Activated gamma-delta T cell treated with anti-CD3 and anti-CD28 coated beads, Interleukin-2, amount 50 U/mL, for 16 hours (primary cell): ENCODE results near the gene SPHK1.
A peak's percentile ranks its signal among the peaks of the same experiment; 100 is the strongest.

Experiments used
- DNase-seq: peaks from one replicate; pipeline ENCODE4 v3.0.0-alpha.2; 2020; ENCODE audit warnings: low read depth

The SPHK1 gene

DNA sequence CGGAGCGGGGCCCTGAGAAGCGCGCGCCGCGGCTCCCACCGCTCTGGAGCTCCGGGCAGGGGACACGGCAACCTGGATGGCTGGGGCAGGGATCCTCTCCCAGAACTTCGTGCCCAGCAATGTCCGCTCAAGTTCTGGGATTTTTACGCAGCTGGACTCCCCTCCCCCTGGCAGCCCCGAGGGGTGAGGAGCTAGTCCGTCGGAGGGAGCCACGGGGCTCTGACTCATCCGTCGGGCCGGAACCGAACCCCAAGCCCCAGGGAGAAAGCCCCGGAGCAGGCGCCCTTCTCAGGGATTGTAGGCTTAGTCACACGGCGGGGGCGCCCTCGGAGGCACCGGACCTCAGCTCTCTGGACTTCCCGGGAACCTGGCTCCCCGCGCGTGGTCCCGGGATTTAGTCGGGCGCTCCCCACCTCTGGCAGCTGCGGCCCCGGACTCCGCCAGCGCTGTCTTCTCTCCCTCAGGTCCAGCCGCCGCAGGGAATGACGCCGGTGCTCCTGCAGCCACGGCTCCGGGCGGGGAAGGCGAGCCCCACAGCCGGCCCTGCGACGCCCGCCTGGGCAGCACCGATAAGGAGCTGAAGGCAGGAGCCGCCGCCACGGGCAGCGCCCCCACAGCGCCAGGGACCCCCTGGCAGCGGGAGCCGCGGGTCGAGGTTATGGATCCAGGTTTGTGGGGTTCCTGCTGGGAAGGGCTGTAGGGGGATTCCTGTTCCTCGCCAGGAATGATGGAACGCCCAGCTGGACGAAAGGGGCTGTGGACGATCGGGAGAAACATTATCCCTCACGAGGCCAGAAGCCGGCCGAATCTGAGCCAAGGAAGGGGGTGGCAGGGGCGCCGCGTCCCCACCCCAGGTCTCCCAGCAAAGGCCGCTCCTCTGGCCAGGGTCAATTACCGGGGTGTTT lies 830 bp downstream of the SPHK1 start:
- peak; percentile 20 for DNase-seq

DNA sequence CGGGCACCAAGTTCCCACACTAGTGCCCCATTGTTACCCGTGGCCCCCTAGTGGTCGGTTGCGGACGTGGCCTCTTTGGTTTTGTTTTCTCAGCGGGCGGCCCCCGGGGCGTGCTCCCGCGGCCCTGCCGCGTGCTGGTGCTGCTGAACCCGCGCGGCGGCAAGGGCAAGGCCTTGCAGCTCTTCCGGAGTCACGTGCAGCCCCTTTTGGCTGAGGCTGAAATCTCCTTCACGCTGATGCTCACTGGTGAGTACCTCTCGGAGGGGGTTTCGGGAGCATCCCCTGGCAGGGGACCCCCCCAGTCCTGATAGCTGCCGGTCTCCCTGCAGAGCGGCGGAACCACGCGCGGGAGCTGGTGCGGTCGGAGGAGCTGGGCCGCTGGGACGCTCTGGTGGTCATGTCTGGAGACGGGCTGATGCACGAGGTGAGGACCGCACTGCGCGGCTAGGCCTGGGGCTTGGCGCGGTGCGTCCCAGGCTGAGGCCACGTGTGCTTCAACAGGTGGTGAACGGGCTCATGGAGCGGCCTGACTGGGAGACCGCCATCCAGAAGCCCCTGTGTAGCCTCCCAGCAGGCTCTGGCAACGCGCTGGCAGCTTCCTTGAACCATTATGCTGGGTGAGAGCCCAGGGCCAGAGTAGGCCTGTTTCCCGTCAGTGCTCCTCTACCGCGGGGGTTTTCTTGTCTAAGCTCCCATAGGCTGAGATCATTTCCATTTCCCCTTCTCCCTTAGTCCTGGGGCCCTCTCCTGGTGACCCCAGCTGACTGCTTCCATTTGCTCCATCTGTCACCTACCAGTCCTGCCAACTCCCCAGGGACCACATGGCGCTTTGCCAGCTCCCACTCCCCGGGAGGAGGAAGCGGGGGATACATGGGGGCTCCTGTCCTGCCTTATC lies 1.7 kb downstream of the SPHK1 start:
- DNase-seq = peak; percentile 80

DNA sequence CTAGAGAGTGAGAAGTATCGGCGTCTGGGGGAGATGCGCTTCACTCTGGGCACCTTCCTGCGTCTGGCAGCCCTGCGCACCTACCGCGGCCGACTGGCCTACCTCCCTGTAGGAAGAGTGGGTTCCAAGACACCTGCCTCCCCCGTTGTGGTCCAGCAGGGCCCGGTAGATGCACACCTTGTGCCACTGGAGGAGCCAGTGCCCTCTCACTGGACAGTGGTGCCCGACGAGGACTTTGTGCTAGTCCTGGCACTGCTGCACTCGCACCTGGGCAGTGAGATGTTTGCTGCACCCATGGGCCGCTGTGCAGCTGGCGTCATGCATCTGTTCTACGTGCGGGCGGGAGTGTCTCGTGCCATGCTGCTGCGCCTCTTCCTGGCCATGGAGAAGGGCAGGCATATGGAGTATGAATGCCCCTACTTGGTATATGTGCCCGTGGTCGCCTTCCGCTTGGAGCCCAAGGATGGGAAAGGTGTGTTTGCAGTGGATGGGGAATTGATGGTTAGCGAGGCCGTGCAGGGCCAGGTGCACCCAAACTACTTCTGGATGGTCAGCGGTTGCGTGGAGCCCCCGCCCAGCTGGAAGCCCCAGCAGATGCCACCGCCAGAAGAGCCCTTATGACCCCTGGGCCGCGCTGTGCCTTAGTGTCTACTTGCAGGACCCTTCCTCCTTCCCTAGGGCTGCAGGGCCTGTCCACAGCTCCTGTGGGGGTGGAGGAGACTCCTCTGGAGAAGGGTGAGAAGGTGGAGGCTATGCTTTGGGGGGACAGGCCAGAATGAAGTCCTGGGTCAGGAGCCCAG lies 2.8 kb downstream of the SPHK1 start:
- DNase-seq = no peak

- DNase-seq = no peak
Observed at GRCh38 chr17:76388966-76389888, 4.8 kb downstream of the SPHK1 start.

GRCh38 chr17:76390003-76390421 lies 5.6 kb downstream of the SPHK1 start:
- no peak for DNase-seq

- no peak for DNase-seq
Observed at GRCh38 chr17:76391200-76391715, 6.8 kb downstream of the SPHK1 start.

DNA sequence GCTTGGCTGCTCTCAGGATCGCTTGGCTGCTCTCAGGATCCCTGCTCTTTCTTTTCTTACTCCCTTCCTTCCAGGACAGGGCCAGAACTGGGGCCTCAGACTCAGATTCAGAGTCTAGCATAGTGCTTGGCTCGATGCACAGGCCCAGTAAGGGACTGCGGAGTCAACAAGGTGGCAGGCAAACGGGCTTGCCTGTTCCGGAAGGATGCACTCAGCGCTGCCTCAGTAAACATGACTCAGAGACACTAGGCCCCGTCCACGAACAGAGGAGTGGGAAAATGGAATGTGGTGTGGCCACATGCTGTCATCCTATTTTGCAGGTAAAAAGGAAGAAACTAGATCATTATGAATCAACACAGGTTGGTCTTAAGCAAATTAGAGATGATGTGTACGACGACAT lies 9.8 kb downstream of the SPHK1 start:
- DNase-seq = no peak

DNA sequence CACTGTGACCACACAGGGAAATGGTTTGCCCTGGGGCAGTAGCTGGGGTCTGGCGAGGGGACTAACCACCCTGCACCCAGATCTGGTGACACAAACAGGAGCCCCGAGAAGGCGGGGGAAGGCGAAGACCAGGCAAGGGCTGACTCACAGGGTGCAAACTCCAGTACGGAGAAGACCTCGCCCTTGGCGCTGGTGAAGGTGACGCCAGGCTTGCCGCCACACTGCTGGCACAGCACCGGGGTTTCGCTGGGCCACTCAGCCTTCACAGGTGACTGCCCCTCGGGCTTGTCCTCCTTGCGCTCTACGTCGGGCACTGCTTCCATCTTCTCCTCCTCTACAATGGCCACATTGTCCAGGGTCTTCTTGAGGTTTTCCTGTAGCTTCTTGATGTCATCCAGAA lies 11.6 kb downstream of the SPHK1 start:
- no peak for DNase-seq

- no peak for DNase-seq
Observed at GRCh38 chr17:76397184-76397583, 12.8 kb downstream of the SPHK1 start.

GRCh38 chr17:76397687-76398522 lies 13.5 kb downstream of the SPHK1 start:
- peak; percentile 81 for DNase-seq

DNA sequence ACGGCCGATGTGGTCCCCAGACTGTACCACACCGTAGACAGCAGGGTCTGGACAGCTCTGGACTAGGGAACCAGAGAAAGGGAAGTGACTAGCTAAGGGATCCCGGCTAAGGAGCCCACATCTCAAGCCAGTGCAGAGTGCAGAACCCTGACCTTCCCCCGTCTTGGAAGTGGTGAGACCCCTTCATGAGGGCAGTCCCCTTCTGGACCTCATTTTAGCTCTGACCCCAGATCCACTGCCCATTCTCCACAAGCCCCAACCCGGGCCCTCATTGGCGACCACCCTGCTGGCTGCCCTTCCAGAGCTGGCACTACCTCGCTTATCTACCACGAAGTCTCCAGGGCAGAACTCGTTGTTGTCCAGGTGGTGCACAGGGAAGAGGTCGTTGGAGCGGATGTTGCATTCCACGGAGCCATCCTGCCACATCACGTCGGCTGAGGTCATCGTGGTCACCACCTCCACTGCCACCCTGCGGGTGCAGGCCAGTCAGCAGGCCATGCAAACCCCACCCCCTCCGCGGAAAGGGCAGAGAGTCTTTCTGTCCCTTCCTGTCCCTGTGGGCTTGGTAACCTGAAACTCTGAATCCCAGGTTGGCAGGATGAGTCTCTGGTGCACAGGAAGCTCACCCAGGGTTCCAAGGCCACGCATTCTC lies 14.2 kb downstream of the SPHK1 start:
- no peak for DNase-seq

DNA sequence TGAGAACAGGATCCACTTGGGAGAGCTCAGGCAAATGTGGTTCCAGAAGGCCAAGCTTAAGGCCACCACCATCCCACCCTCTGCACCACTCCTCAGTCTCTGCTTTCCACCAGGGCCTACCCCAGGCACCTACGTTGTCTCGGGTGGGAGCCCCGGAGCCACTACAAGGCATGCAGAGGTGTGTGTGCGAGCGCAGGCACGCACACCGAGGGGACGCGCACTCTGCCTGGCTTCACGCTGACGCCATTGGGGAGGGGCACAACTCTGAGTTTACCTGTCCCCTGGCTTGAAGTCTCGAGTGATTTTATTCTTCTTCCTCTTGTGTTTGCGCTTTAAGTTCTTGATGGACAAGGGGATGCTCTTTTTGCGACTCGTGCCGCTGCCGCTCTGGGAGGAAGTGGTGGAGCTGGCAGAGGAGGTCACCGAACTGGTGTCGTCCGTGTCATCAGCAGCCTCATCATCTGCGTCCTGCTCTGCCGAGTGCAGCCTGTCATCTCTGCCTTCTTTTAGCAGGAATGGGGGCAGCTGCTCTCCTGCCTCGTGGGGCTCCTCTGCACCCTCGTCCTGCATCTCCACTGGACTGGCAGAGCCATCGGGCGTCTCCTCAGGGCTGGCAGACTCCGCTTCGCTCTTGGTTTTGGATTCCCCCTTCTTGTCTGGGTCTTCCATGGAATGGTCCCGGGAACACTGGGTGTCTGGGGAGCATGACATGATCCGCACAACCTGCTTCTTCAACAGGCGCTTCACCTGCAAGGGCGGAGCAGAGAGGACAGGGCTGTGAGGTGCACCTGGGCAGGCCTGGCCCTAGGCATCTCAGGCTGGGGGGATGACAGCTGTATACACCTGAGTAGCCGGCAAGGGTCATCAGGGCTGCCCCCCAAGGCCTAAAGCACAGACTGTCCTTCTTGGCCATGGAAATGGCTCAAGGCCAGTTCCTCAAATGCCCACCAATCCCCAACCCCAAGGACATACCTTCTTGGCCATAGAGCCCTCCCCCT lies 15.1 kb downstream of the SPHK1 start:
- DNase-seq = no peak

DNA sequence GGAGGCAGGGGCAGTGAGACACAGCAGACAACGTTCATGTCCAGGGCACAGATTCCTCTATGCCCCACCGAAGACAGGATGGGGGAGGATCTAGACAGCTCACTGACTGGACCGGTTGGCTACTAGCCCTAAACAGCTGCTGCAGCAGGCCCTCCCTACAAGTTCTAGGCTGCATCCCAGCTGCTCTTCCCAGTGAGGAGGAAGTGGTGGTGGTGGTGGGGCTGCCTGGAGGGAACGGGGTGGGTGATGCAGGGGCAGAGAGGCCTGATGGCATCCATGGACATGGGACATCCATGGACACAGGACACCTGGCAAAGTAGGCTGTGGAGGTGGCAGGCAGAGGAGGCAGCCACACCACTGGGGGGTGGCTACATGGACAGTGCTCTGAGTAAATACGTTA lies 18.3 kb downstream of the SPHK1 start:
- DNase-seq = no peak

- no peak for DNase-seq
Observed at GRCh38 chr17:76404256-76404655, 19.8 kb downstream of the SPHK1 start.

GRCh38 chr17:76404976-76405563 lies 20.7 kb downstream of the SPHK1 start:
- no peak for DNase-seq

GRCh38 chr17:76405607-76405966 lies 21.2 kb downstream of the SPHK1 start:
- no peak for DNase-seq

GRCh38 chr17:76405967-76406647 lies 21.7 kb downstream of the SPHK1 start:
- no peak for DNase-seq
